HG03439 (cell line): ENCODE measurements around the gene VIPR2.
"Not testable (repeated sequence)": the region's sequence is repeated elsewhere in the genome, so short reads cannot be mapped to it uniquely, and the experiment has no call there.

Source experiments
- ATAC-seq: cut with Tn5 transposase; IDR thresholded peaks from one replicate; pipeline ENCODE4 v1.9.1; 2021; ENCODE audit warnings: mild to moderate bottlenecking, moderate library complexity; ENCODE audit not compliant: unreplicated experiment

VIPR2 gene

DNA sequence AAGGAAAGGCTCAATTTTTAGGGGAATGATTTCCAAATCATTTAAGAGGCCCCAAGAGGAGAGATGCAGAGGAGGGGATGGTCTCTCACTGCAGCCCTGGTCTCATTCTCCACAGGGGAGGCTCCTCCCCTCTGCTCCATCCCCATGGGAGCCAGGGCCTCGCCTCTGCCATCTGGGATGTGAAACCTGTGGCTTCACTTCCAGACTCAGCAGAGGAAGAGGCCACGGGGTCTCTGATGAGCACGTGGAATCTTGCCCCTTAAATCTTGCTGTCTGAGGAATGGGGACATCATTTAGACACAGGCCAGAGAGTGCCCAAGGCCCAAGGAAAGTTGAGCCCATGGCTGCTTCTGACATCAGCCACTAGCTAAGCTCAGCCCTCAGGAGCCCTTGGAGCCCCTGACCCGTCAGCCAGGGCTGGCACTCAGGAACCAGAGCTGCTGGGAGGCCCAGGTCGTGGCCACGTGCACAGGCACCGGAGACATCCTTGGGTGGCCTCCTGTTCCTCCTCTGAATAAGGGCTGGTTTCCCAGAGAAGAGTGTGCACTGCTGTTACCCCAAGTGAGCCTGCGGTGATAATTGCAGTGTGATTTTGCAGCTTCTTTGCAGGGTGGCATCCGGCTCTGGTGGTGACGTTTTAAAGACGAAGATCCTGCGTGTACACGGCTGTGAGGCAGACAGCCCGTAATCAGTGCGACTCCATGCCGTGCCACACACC lies 50.5 kb downstream of the VIPR2 start:
- ATAC-seq, result no peak

- ATAC-seq, result no peak
Observed at GRCh38 chr7:159093351-159093971, 51.2 kb downstream of the VIPR2 start.

DNA sequence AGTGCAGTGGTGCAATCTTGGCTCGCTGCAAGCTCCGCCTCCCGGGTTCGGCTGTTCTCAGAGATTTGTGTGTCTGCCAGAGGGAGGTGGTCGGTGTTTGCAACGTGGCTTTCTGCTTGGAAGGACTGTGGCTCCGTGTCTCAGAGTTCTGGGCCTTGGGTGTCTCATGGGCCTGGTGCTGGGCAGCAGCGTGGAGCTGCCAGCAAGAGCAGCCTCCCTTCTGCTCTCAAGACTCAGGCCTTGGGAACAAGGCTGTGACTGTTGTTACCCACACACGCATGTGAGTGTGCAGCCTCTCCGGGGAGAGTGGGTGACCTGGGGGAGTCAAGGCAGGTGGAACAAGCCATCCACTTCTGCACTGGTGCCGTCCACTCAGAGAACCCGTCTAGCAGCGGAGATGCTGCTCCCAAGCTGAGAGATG lies 52.0 kb downstream of the VIPR2 start:
- no peak for ATAC-seq

DNA sequence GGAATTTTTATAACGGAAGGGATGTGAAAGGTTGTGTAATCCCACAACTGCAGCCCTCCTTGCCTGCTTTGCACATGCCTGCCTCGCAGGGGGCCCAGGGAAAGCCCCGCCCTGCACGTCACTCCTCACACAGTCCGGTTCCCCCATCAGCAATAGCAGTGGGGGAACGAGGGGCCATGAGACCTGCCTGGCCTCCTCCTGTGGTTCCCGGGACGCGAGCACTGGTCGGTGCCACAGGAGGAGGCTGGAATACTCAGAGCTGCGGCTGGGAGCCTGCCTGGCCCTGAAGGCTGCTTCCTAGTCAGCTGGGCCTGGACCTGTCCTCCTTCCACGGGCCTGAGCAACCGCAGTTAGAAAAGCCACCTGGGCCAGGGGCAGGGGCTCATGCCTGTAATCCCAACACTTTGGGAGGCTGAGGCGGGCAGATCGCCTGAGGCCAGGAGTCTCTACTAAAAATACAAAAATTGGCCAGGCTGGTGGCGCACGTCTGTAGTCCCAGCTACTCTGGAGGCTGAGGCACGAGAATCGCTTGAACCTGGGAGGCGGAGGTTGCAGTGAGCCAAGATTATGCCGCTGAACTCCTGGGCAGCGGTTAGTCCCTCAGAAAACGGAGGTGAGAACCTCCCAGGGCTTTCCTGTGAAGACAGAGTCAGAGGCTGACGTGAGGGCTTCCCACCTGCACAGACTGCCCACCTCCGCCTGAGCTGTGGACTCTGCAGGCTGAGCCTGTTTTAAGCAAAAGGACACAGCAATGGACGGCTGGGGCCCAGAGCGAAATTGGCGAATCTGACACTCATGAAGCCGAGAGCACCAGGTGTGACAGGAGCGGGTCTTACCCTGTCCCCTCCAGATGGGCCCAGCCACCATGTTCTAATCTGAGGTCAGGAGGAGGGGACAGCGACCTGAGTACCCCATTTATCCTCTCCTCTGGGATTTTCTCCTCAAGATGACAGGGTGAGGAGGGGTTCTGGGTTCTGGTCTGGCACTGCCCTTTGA lies 52.9 kb downstream of the VIPR2 start:
- no peak for ATAC-seq

DNA sequence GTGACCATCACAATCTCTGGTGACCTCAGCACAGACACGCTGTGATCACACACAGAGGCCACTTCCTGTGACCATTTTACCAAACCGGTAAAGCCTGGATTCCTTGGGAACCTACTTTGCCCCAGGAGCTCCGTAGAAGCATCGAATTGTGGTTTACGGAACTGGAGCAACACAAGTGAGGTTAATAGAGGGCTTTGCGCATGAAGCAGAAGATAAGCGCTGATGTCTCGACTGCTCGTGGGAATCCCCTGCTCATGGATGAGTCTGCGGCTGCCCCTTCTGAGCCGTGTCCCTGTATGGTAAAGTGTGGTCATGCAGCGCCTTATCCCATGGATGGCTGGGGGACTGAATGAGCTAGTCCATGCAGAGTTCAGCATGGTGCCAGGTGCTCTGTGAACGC lies 53.6 kb downstream of the VIPR2 start:
- no peak for ATAC-seq

- no peak for ATAC-seq
Observed at GRCh38 chr7:159088016-159088865, 56.4 kb downstream of the VIPR2 start.

DNA sequence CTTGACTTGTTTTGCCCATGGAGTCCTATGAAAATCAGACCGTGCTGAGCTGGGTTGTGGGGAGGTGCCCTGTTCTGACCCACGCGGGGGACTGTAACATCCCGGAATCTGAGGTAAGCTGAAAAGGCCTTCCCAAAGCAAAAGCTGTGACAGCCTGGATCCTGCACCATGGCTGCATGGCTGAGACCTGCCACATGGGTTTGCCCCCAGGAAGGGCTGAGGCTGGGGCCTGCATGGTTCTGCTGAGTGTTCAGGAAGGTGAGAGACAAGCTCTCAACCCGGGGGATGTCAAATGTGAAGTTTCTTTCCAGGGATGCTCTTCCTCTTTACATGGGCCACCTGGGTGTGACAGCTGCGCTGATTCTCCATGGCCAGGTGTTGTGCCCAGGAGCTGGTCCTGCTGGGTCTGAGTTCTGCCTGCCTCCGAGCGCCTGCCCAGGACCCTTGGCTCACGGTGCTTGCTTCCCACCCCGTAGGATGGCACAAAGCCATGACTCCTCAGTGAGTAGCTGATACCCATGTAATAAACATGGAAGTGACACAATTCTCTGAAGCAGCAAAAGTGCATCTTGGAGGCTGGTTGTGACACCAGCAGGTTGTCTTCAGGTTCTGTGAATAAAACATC lies 58.3 kb downstream of the VIPR2 start:
- ATAC-seq, result no peak

- no peak for ATAC-seq
Observed at GRCh38 chr7:159084069-159084801, 60.4 kb downstream of the VIPR2 start.

- ATAC-seq, result no peak
Observed at GRCh38 chr7:159083698-159084068, 61.0 kb downstream of the VIPR2 start.

DNA sequence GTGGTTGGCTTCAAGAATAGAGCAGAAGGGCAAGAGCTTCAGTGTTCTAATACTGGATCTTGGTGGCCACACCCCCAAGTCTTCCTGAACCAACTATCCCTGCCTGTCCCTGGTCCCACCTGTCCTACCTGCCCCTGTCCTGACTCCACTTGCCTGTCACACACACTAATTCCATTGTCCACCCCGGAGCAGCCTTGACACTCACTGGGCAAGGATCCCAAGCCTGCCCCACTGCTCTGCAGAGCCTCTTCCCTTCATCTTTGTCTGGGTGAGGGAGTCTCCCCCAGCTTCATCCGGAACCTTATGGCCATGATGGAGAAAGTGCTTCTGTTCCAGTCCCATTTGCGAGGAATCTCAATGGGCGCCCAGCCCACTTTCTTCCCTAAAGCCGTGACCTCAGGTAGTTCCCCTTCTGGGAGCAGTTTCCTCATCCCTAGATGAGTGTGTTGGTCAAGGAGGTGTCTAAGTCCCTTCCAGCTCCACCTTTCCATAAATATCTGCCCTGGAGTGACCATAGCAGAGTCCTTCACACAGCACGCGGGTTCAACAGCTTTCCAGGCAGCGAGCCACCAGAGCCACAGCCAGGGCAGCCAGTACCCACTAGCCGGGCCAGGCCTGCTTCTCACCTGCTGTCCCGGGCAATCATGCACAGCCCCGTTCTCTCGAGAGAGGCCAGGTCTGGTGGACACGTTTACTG lies 61.5 kb downstream of the VIPR2 start:
- ATAC-seq, result no peak

DNA sequence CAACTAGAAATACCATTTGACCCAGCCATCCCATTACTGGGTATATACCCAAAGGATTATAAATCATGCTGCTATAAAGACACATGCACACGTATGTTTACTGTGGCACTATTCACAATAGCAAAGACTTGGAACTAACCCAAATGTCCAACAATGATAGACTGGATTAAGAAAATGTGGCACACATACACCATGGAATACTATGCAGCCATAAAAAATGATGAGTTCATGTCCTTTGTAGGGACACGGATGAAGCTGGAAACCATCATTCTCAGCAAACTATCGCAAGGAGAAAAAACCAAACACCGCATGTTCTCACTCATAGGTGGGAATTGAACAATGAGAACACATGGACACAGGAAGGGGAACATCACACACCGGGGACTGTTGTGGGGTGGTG lies 62.6 kb downstream of the VIPR2 start:
- not testable (repeated sequence) for ATAC-seq

DNA sequence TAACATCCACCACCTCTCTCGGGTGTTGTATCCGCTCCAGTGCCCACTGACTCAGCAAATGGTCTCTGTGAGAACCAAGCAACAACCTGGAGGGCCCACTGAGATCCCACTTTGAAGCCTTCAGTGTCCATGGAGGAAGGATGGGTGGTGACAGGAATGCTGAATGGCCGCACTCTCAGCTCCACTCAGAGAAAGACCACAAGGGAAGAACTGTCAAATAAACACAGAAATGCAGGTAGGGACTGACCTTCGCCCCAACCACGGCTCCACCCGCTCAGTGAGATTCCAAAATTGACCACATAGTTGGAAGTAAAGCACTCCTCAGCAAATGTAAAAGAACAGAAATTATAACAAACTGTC lies 65.8 kb downstream of the VIPR2 start:
- no peak for ATAC-seq

- ATAC-seq, result no peak
Observed at GRCh38 chr7:159078193-159078910, 66.3 kb downstream of the VIPR2 start.

GRCh38 chr7:159076333-159076732 lies 68.3 kb downstream of the VIPR2 start:
- no peak for ATAC-seq

DNA sequence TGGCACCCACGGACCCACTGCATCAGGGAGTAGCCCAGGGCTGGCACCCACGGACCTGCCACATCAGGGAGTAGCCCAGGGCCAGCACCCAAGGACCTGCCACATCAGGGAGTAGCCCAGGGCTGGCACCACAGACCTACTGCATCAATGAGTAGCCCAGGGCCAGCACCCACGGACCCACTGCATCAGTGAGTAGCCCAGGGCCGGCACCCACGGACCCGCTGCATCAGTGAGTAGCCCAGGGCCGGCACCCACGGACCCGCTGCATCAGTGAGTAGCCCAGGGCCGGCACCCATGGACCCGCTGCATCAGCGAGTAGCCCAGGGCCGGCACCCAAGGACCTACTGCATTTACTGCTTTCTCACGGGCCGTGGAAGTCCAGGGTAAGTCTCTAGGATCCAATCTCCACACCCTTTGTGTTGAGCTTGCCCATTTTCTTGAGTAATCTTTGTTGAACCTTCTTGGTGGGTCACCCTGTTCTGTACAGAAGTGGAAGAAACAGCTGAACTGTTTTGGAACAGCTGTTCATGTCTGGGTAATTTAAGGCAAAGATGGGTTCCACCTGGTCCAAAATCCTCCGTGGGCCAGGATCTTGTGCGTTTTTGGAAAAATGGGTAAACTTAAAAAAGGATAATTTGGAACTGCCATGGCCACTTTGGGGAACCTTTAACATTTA lies 69.0 kb downstream of the VIPR2 start:
- no peak for ATAC-seq

GRCh38 chr7:159071260-159071659 lies 73.4 kb downstream of the VIPR2 start:
- ATAC-seq, result no peak

DNA sequence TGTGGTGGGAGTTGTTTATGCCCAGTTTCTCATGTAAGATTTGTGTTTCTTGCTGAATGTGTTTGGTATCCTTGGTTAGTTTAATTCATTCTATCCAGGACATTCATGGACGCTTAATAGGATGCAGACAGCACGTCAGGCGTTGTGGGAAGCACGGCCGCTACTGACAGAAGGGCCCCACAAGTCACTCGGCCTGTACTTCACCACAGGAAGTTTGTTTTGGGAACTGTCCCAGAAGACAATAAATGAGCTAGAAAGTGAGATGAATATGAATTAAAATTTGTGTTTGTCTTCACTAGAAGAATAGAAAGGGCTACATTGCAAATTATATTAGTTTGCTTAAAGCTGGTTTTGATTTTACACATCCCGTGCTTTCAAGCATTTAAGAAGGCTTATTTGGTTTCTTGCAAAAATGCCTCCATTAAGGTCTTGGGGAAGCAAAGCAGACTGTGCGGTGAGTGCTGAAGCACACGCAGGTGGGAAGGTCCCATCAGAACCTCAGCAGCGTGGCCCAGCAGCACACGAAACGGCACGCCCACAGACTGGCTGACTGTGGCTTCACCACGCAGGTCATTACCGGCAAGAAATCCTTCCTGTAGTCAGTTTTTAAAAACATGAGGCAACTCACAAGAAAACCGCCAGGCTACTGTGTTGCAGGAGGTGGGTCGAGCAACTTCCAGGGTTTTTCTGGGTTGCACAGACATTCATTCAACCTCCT lies 74.1 kb downstream of the VIPR2 start:
- no peak for ATAC-seq
